GM21367 (cell line): Measurements from ENCODE around the gene RSPRY1.

Experiments
- ATAC-seq: cut with Tn5 transposase; IDR thresholded peaks from one replicate; pipeline ENCODE4 v1.9.1; 2021; ENCODE audit not compliant: unreplicated experiment

The RSPRY1 gene

GRCh38 chr16:57216968-57217367 is 30.8 kb downstream of the RSPRY1 start:
- ATAC-seq = no peak

- ATAC-seq = no peak
Measured at GRCh38 chr16:57223057-57223456, 36.9 kb downstream of the RSPRY1 start.

- no peak for ATAC-seq
Measured at GRCh38 chr16:57224651-57225335, 38.7 kb downstream of the RSPRY1 start.

- no peak for ATAC-seq
Measured at GRCh38 chr16:57225978-57226377, 39.8 kb downstream of the RSPRY1 start.

GRCh38 chr16:57226701-57227621 is 40.8 kb downstream of the RSPRY1 start:
- no peak for ATAC-seq

- no peak for ATAC-seq
Measured at GRCh38 chr16:57229079-57229478, 43.0 kb downstream of the RSPRY1 start.

- ATAC-seq = no peak
Measured at GRCh38 chr16:57231821-57232350, 45.8 kb downstream of the RSPRY1 start.

GRCh38 chr16:57233944-57234706 is 48.0 kb downstream of the RSPRY1 start:
- no peak for ATAC-seq

- ATAC-seq = no peak
Measured at GRCh38 chr16:57234707-57235092, 48.6 kb downstream of the RSPRY1 start.

- no peak for ATAC-seq
Measured at GRCh38 chr16:57235128-57236021, 49.2 kb downstream of the RSPRY1 start.

- no peak for ATAC-seq
Measured at GRCh38 chr16:57236022-57236350, 49.9 kb downstream of the RSPRY1 start.

- ATAC-seq = no peak
Measured at GRCh38 chr16:57238682-57239081, 52.6 kb downstream of the RSPRY1 start.

- no peak for ATAC-seq
Measured at GRCh38 chr16:57239107-57239506, 53.0 kb downstream of the RSPRY1 start.

GRCh38 chr16:57240851-57241250 is 54.7 kb downstream of the RSPRY1 start:
- no peak for ATAC-seq

- ATAC-seq = no peak
Measured at GRCh38 chr16:57242650-57243049, 56.5 kb downstream of the RSPRY1 start.

- no peak for ATAC-seq
Measured at GRCh38 chr16:57244463-57244766, 58.3 kb downstream of the RSPRY1 start.

GRCh38 chr16:57244767-57245471 is 58.8 kb downstream of the RSPRY1 start, which contains the start of gene ARL2BP:
Gene ARL2BP, plus strand, starts transcription at chr16:57245259. Its CDS starts 109 bp downstream, at chr16:57245368.
- peak; percentile 91 for ATAC-seq

- ATAC-seq = no peak
Measured at GRCh38 chr16:57245472-57246113, 59.5 kb downstream of the RSPRY1 start.

GRCh38 chr16:57251352-57251751 is 65.2 kb downstream of the RSPRY1 start:
- no peak for ATAC-seq
